GM21367 (cell line): ENCODE results near the gene CSNK2B.

Source experiments
- ATAC-seq: cut with Tn5 transposase; IDR thresholded peaks from one replicate; pipeline ENCODE4 v1.9.1; 2021; ENCODE audit not compliant: unreplicated experiment

CSNK2B gene

GRCh38 chr6:31636698-31637596 is 28.9 kb upstream of the CSNK2B start:
- ATAC-seq: no peak

- no peak for ATAC-seq
Measured at GRCh38 chr6:31639043-31639442, 26.8 kb upstream of the CSNK2B start.

DNA sequence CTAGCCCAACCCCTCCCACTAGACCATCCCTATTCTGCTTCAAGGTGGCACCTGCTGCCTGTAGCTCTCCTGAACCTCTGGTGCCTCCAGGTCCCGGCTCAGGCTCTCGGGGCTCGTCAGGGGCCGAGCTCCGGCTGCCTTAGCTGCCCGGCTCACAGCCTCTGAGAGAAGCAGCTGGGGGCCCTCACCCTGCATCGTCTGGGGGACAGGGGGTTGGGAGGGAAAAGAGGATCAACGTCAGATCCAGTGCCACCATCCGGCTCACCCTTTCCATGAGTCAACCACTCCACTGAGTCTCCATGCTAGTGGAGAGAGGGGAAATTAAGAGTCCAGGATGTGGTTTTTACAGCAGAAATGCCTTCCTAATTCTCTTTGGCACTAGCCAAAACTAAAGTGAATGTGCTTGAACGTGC is 26.4 kb upstream of the CSNK2B start:
- no peak for ATAC-seq

GRCh38 chr6:31640612-31641011 is 25.3 kb upstream of the CSNK2B start:
- ATAC-seq: no peak

DNA sequence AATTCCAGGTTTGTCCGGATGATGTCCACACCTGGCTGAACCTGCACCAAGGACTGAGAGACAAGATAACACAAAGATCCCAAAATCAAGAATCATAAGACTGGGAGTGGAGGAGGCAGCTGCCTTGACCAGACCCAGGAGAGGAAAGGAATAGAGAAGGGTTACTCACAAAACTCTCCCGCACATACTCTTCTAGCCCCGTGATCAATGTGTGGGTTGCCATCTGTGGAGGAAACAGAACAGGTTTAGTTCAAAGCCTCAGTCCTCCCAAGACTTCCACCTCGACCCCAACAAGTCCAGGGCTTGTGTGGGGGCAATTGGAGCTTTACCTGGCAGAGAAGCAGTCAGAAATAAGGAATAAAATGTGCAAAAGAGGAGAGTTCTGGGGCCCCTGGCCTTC is 24.5 kb upstream of the CSNK2B start:
- ATAC-seq: no peak

- no peak for ATAC-seq
Measured at GRCh38 chr6:31642798-31643570, 22.9 kb upstream of the CSNK2B start.

DNA sequence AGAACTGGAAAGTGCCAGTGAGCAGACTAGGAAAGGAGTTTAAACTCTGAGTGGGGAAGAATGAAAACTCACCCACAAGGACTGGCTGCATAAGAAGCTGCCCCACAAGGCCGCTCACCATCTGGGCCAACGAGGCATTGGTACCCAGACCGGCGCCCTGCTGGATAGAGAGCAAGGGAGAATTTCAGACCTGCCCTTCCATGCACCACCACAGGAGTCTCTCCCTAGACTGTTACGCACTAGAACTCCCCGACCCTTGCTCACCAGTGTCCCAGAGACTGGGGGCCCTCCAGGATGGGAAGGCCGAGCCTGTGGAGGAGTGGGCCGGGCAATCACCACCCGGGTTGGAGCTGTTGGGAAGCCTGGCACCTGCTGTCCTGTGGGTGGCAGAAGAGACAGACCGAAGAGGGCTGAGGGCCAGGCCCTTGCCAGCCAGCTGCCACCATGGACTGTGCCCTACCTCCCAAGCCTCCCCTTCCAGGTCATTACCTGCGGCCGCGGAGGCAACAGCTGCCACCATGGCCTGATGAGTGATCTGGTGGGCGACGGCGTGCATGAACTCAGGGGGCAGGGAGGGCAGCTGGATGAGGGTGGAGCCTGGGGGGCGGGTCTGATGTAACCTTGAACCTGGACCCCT is 21.9 kb upstream of the CSNK2B start:
- ATAC-seq: no peak

DNA sequence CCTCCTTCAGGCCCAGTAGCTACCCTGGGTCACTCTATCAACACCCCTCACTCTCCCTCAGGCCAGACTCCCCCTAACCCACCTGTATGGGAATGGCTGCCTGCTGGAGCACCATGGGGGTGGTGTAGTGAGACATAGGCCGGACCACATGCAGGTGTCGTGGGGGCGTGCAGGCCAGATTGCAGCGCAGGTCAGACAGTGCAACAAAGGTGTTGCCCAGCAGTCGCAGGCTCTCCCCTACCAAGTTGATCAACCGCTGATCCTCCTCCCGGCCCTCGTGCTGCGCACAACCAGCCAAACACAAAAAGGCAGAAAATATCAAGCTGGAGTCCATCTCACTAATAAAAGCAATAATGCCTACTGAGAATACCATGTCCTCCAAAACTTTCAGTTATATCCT is 20.6 kb upstream of the CSNK2B start:
- no peak for ATAC-seq

DNA sequence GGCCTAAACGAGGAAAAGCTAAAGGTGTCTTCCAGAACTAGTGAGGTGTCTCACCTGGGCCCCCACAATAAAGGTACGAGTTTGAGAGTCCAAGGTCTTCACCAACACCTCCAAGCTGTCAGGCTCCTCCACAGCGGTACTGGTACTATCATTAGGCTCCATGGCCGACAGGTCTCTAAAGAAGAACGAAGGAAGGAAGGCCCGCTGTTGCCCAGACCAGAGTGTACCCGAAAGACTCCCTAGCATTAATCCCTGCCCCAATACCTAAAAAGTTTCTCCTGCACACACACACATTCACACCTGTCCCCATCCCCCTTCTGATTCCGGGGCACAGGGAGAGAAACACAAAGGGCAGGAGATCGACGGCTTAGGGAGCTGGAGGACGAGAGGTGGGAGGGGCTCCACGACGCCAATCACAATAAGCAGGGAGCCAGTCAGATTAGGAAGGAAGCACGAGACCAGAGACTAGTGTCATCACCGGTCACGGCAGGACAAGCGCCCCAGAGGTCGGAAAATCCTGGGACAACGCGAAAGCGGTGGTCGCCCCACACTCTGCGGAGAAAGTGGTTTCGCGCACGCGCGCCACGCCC is 14.2 kb upstream of the CSNK2B start:
- peak; percentile 25 for ATAC-seq

GRCh38 chr6:31652925-31653724 is 12.8 kb upstream of the CSNK2B start:
- peak; percentile 42 for ATAC-seq

GRCh38 chr6:31654574-31655348 is 11.1 kb upstream of the CSNK2B start:
- no peak for ATAC-seq

GRCh38 chr6:31655349-31656237 is 10.3 kb upstream of the CSNK2B start, which contains the start of gene APOM:
APOM (plus strand) TSS chr6:31655894; CDS start chr6:31655967, 73 bp downstream.
- ATAC-seq: no peak

DNA sequence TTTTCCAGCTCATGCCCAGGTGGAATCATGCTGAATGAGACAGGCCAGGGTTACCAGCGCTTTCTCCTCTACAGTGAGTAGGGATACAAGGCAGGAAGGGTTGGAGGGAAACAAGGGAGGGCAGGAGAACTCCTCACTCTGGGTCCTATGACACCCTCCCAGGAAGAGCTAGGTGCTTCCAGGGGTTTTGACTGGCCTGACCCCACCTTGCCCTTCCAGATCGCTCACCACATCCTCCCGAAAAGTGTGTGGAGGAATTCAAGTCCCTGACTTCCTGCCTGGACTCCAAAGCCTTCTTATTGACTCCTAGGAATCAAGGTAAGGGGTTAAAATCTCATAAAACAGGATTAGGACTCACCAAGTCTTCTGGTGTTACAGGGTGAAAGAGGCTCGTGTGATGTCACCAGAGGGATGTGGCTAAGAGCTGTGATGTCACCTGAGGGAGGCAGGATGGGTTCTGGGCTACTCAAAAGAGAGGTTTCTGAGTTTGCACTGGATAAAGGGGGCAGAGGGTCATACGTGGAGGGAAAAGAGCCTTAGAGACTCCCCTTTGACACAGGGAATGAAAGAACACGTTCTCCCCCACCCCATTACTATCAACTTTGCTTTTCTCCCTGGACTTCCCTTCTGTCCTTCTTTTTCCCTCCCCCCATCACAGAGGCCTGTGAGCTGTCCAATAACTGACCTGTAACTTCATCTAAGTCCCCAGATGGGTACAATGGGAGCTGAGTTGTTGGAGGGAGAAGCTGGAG is 8.3 kb upstream of the CSNK2B start:
- ATAC-seq: no peak

GRCh38 chr6:31658158-31658688 is 7.7 kb upstream of the CSNK2B start:
- ATAC-seq: no peak

DNA sequence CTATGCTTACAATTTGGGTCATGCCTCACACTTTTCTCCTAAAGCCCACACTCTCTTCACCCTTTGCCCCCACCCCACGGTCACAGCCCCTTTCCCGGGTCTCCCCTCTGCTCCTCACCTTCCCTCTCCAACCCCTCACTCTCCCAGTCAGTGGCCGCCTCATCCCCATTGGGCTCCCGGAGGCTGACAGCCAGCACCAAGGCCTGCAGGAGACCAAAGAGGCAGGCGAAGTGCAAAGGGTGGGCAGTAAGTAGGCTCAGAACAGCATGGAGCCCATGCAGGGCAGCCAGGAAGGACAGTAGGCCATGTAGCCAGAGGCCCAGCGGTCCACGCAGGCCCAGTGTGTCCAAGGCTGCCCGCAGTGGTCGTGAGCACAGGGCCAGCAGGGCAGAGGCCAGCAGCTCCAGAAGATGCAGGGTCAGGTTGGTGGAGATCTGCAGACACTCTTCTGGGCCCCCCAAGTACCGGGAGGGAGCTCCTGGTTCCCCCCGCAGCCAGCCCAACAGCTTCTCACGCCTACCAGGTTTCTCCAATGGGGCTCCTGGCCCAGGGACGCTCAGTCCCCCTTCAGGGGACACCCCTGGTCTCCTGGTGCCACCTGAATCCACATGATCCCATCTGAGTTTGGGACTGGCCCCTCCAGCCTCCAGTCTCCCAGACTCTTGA is 6.8 kb upstream of the CSNK2B start:
- ATAC-seq: no peak

GRCh38 chr6:31659649-31660380 is 6.1 kb upstream of the CSNK2B start:
- ATAC-seq: no peak
